BJ (cell line): ENCODE measurements around the gene FBXO48. TPM values are rescaled to one million over a fixed set of nuclear protein-coding genes. Genes with fewer than 3 reads are reported as not detected.

ENCODE experiments used
- CTCF ChIA-PET: fragments of 350-600 bp; formaldehyde crosslinking; extraction: SDS; loops from one replicate; lab custom pipeline; 2021; ENCODE audit warnings: antibody characterized with exemption, inconsistent platforms; lab: Yijun Ruan, JAX
- POLR2A ChIA-PET: fragments of 300-600 bp; sonication (Branson Sonifier 250); formaldehyde crosslinking; extraction: SDS; loops from one replicate; lab custom pipeline; 2021; ENCODE audit warnings: antibody characterized with exemption; lab: Charles Lee
- DNase-seq: peaks from one replicate; pipeline ENCODE4 v3.0.0-alpha.2; 2011; ENCODE audit warnings: low read depth
- H3K27me3 ChIP-seq: 2 replicates; pipeline ENCODE4 v1.6.0; 2011; ENCODE audit warnings: low read length; ENCODE audit not compliant: control insufficient read depth, insufficient read depth
- H3K36me3 ChIP-seq: 2 replicates; pipeline ENCODE4 v1.5.1; 2011; ENCODE audit warnings: low read length; ENCODE audit not compliant: control insufficient read depth, insufficient read depth
- H3K4me3 ChIP-seq: 2 replicates; pipeline ENCODE4 v1.5.1; 2011; ENCODE audit warnings: low read depth, mild to moderate bottlenecking, control low read depth, low read length
- CTCF ChIP-seq: IDR thresholded peaks from 2 replicates; pipeline ENCODE4 v1.5.1; 2011; ENCODE audit warnings: low read depth, mild to moderate bottlenecking, control low read depth, inconsistent platforms, low read length, moderate library complexity; ENCODE audit not compliant: insufficient read depth
- polyA plus RNA-seq: library from polyadenylated mRNA; depleted of rRNA; stranded (reverse); fragments of >200 nt; gene quantifications from 2 replicates; pipeline ENCODE4 v1.2.3, GENCODE V29; 2011

The FBXO48 gene
- polyA plus RNA-seq, 1 experiment: 0.49 TPM

GRCh38 chr2:68434981-68435380 is 32.1 kb downstream of the FBXO48 start:
- Histone ChIP-seq H3K27me3 (peaks cover 2% of the 10 kb centered on the region), H3K36me3 (no peaks in the 10 kb centered on the region), H3K4me3 (no peak overlapping the region)
- POLR2A ChIA-PET: no interaction called here
- CTCF ChIA-PET: no interaction called here
- no peak for TF ChIP-seq CTCF
- no peak for DNase-seq

DNA sequence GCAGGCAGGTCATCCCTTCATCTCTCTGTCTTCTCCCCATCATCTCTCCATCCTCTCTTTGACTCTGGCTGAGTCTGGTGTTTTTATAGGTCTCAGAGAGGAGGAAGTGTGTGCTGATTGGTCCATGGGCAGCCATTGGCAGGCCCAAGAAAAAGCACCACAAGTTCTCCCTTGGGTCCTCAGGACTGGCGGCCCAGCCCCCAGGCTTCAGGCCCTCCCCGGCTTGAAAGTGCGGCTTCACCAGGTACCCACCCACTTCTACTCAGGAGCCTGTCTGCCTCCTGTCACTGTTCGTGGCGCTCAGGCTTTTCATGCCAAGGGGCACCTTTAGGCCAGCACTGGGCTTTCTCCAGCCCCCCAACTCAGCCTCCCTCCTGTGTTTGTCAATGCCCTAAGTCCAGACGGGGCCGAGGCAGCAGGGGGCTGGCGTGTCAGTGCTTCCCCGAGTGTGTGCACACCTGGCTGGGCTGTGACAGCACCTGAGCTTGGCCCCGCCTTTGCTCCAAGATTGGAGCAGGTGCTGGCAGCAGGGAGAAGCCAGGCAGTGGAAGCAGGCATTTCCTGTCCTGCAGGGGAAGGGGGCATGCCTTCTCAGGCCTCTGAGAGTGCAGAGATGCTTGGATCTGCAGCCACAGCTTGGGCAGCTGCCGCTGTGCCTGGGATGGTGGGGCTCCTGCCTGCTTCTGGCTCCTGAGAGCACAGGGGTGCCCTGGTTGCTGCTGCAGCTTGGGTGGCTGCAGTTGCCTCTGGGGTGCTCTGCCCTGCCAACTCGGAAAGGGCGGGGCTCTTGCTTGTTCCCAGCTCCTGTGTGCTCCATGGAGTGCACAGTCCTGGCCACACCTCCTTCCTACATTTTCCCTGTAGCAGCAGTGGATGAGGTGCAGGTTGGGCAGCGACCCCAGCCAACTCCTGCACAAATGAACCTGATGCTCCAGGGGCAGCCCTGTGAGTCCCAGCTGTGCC is 34.1 kb downstream of the FBXO48 start:
- no peak for TF ChIP-seq CTCF
- no peaks in the 10 kb centered on the region for H3K36me3 ChIP-seq
- ChIA-PET CTCF (interaction anchor here (1.2 to 1.5 kb wide), 3 partner anchors 9 to 311 kb away, joined by 4 to 5 read pairs (median 4); no protein-coding TSS in a partner anchor), POLR2A (no interaction called here)
- DNase-seq: no peak
- no peak overlapping the region for H3K4me3 ChIP-seq
- H3K27me3 ChIP-seq: peaks cover 2% of the 10 kb centered on the region

DNA sequence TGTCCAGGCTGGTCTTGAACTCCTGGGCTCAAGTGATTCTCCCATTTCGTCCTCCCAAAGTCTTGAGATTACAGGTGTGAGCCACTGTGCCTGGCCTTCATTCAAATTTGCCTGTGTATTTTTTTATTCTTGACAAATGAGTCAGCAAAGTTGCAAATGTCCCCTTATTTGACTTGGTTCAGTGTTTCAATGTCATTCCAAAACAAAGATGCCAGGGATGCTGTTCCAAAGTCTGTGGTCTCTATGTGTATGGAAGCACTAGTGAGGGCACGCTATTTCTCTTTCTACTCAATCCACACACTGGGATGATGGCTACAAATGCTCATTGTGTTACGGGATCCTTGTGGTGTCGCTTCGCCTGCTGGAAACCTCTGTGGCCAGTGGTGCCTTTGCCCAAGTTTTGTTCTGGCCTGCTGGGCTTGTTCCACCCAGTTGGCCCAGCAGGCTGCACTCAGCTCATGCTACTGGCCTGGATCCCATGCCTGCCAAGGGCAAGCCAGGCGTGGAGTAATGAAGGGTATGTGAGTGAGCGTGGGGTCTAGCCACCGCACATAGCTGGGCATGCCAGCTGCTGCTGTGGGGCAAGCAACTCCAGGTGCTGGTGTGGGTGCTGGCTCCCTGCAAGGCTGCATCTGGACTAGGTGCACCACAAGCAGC is 35.6 kb downstream of the FBXO48 start:
- H3K27me3 ChIP-seq: peaks cover 2% of the 10 kb centered on the region
- no peak for TF ChIP-seq CTCF
- CTCF ChIA-PET: interaction anchor here (1.5 kb wide), 1 partner anchor 12 kb away, joined by 4 read pairs; no protein-coding TSS in a partner anchor
- H3K4me3 ChIP-seq: no peak overlapping the region
- no peaks in the 10 kb centered on the region for H3K36me3 ChIP-seq
- no peak for DNase-seq
- POLR2A ChIA-PET: no interaction called here

GRCh38 chr2:68429311-68429826 is 37.7 kb downstream of the FBXO48 start:
- no peak for TF ChIP-seq CTCF
- Histone ChIP-seq H3K4me3 (no peak overlapping the region), H3K36me3 (no peaks in the 10 kb centered on the region), H3K27me3 (no peaks in the 10 kb centered on the region; the same call in 1 of the 2 replicates)
- CTCF ChIA-PET: interaction anchor here (0.5 to 1.8 kb wide), 4 partner anchors 11 to 307 kb away, joined by 3 to 6 read pairs (median 4); no protein-coding TSS in a partner anchor
- DNase-seq: no peak
- POLR2A ChIA-PET: no interaction called here
